ENCODE results near the gene CEP192. TPM values are rescaled to one million over a fixed set of nuclear protein-coding genes. Genes with fewer than 3 reads are reported as not detected.

Gene CEP192
- total and polyA plus RNA-seq, 2 of the 13 experiments (the other 11 are each of a cell fraction or from before 2014, with no cell fraction given), result 15.3 to 24.7 TPM

- TF ChIP-seq ZNF142 (CRISPR knock-in tag; IDR thresholded peaks at IDR 0.05), result peak; percentile 61; the same call in 1 of the 2 replicates
- TF ChIP-seq ZNF572 (CRISPR knock-in tag; IDR thresholded peaks at IDR 0.05), result no peak
- TF ChIP-seq POLR2A (IDR thresholded peaks at IDR 0.05; ENCODE audit: insufficient read depth in 1 of 2, low read depth in 2 of 2, low read length in 2 of 2), result no peak; a peak in 1 of 4 replicates
- 0 out of 2 replicates have a peak, but pooled peaks have one; percentile 51 for TF ChIP-seq RCOR2 (CRISPR knock-in tag; IDR thresholded peaks at IDR 0.05)
- 0 out of 2 replicates have a peak, but pooled peaks have one; percentile 65 for TF ChIP-seq ZNF124 (CRISPR knock-in tag; IDR thresholded peaks at IDR 0.05)
- peak; percentile 90 for TF ChIP-seq MED1 (CRISPR knock-in tag; IDR thresholded peaks at IDR 0.05)
- TF ChIP-seq RORA (CRISPR knock-in tag; IDR thresholded peaks at IDR 0.05), result no peak
- TF ChIP-seq NR3C1 (CRISPR knock-in tag; IDR thresholded peaks at IDR 0.05), result no peak
- no peak for TF ChIP-seq PLRG1 (conservative IDR thresholded peaks at IDR 0.05)
- TF ChIP-seq ZNF335 (CRISPR knock-in tag; IDR thresholded peaks at IDR 0.05), result no peak
- TF ChIP-seq ZSCAN30 (CRISPR knock-in tag; IDR thresholded peaks at IDR 0.05), result no peak
- TF ChIP-seq ZNF33A (CRISPR knock-in tag; IDR thresholded peaks at IDR 0.05; ENCODE audit: borderline replicate concordance), result no peak
- no peak for TF ChIP-seq TOPORS (CRISPR knock-in tag; IDR thresholded peaks at IDR 0.05)
- TF ChIP-seq, protein P1, sequence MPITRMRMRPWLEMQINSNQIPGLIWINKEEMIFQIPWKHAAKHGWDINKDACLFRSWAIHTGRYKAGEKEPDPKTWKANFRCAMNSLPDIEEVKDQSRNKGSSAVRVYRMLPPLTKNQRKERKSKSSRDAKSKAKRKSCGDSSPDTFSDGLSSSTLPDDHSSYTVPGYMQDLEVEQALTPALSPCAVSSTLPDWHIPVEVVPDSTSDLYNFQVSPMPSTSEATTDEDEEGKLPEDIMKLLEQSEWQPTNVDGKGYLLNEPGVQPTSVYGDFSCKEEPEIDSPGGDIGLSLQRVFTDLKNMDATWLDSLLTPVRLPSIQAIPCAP (CRISPR knock-in tag; IDR thresholded peaks at IDR 0.05; ENCODE audit: low read depth), result no peak
- TF ChIP-seq, protein P2, sequence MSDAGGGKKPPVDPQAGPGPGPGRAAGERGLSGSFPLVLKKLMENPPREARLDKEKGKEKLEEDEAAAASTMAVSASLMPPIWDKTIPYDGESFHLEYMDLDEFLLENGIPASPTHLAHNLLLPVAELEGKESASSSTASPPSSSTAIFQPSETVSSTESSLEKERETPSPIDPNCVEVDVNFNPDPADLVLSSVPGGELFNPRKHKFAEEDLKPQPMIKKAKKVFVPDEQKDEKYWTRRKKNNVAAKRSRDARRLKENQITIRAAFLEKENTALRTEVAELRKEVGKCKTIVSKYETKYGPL (CRISPR knock-in tag; IDR thresholded peaks at IDR 0.05), result no peak
- TF ChIP-seq ARID2 (CRISPR knock-in tag; IDR thresholded peaks at IDR 0.05; ENCODE audit: borderline replicate concordance), result no peak
- no peak for TF ChIP-seq ZNF674 (CRISPR knock-in tag; IDR thresholded peaks at IDR 0.05; ENCODE audit: low read depth)
- TF ChIP-seq, protein P3, sequence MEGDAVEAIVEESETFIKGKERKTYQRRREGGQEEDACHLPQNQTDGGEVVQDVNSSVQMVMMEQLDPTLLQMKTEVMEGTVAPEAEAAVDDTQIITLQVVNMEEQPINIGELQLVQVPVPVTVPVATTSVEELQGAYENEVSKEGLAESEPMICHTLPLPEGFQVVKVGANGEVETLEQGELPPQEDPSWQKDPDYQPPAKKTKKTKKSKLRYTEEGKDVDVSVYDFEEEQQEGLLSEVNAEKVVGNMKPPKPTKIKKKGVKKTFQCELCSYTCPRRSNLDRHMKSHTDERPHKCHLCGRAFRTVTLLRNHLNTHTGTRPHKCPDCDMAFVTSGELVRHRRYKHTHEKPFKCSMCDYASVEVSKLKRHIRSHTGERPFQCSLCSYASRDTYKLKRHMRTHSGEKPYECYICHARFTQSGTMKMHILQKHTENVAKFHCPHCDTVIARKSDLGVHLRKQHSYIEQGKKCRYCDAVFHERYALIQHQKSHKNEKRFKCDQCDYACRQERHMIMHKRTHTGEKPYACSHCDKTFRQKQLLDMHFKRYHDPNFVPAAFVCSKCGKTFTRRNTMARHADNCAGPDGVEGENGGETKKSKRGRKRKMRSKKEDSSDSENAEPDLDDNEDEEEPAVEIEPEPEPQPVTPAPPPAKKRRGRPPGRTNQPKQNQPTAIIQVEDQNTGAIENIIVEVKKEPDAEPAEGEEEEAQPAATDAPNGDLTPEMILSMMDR (CRISPR knock-in tag; IDR thresholded peaks at IDR 0.05), result peak; percentile 97
- no peak for TF ChIP-seq HMG20A (CRISPR knock-in tag; IDR thresholded peaks at IDR 0.05; ENCODE audit: borderline replicate concordance)
- no peak for TF ChIP-seq GATA4 (IDR thresholded peaks at IDR 0.05; ENCODE audit: borderline replicate concordance, low read depth)
- TF ChIP-seq ZNF772 (CRISPR knock-in tag; IDR thresholded peaks at IDR 0.05), result peak; percentile 41; the same call in 1 of the 2 replicates
- TF ChIP-seq THAP11 (CRISPR knock-in tag; IDR thresholded peaks at IDR 0.05), result peak; percentile 33
- TF ChIP-seq ZNF230 (CRISPR knock-in tag; IDR thresholded peaks at IDR 0.05), result no peak; the same call in 1 of the 2 replicates
- no peak for TF ChIP-seq ZNF776 (CRISPR knock-in tag; IDR thresholded peaks at IDR 0.05)
Observed at GRCh38 chr18:13139885-13140450, 148.8 kb downstream of the CEP192 start (continued).

All from HepG2 (cell line).